Heart right ventricle (tissue), 16 donors: ENCODE data around the gene SSTR5. TPM values are rescaled to one million over a fixed set of nuclear protein-coding genes. Genes with fewer than 3 reads are reported as not detected.
A peak's percentile ranks its signal among the peaks of the same experiment; 100 is the strongest.

ENCODE experiments used
- ATAC-seq, 8 donors: fragments of 200-7000 bp; cut with Tn5 transposase; one replicate each; pipeline ENCODE4 v1.9.1; 2020; ENCODE audit warnings: mild to moderate bottlenecking in 8 of 8, moderate library complexity in 8 of 8, moderate number of reproducible peaks in 1 of 8
- DNase-seq, 2 donors: peaks; one replicate each; pipeline ENCODE4 v3.0.0-alpha.2; 2020
- H3K27ac ChIP-seq, 10 donors: fragments of 200-600 bp; sonication (generic) in 2 of 10; one replicate each; pipeline versions ENCODE4 v1.5.0 to v1.8.0; 2020 to 2022; ENCODE audit warnings: mild to moderate bottlenecking in 3 of 10
- H3K27me3 ChIP-seq, 7 donors: fragments of 200-600 bp; one replicate each; pipeline ENCODE4 v1.8.0; 2021 to 2022; ENCODE audit warnings: mild to moderate bottlenecking in 2 of 7
- H3K36me3 ChIP-seq, 9 donors: fragments of 200-600 bp; sonication (generic) in 1 of 9; one replicate each; pipeline versions ENCODE4 v1.5.0 to v1.8.0; 2020 to 2022; ENCODE audit warnings: mild to moderate bottlenecking in 2 of 9
- H3K4me1 ChIP-seq, 9 donors: fragments of 200-600 bp; sonication (generic) in 1 of 9; one replicate each; pipeline versions ENCODE4 v1.5.0 to v1.8.0; 2020 to 2022; ENCODE audit warnings: mild to moderate bottlenecking in 4 of 9
- H3K4me3 ChIP-seq, 10 donors: fragments of 200-600 bp; sonication (generic) in 2 of 10; one replicate each; pipeline versions ENCODE4 v1.5.0 to v1.8.0; 2020 to 2022; ENCODE audit warnings: mild to moderate bottlenecking in 7 of 10, moderate library complexity in 2 of 10
- H3K9me3 ChIP-seq, 11 donors: fragments of 200-600 bp in 10 of 11; sonication (generic) in 2 of 11; one replicate each; pipeline versions ENCODE4 v1.5.0 to v1.8.0; 2013 to 2022; ENCODE audit warnings: mild to moderate bottlenecking in 2 of 11, control low read depth in 1 of 11, moderate library complexity in 1 of 11
- CTCF ChIP-seq, 9 donors: fragments of 200-600 bp; sonication (generic) in 2 of 9; IDR thresholded peaks; one replicate each; pipeline versions ENCODE4 v1.5.0 to v1.8.0; 2021 to 2022; ENCODE audit warnings: antibody characterized with exemption in 9 of 9, mild to moderate bottlenecking in 5 of 9, moderate library complexity in 1 of 9
- WGBS, 2 donors: extraction: QIAGEN DNeasy Blood & Tissue Kit; methylation state at CpG; one replicate each; pipeline ENCODE4 v1.1.7; 2013; ENCODE audit warnings: inconsistent platforms in 1 of 2; 5-methylcytosine and 5-hydroxymethylcytosine counted together
- intact Hi-C, 10 donors: fragments of 100-400 bp; cut with DNase I; formaldehyde crosslinking; loops; one replicate each; pipeline versions ENCODE4 v1.11.1 to v1.14.2; 2022
- polyA plus RNA-seq, 2 donors: library from polyadenylated mRNA; stranded (reverse); fragments of 200-250 nt; gene quantifications; one replicate each; pipeline ENCODE4 v1.2.3, GENCODE V29; 2013
- total RNA-seq, 10 donors: library from RNA; stranded (reverse); fragmentation: NEBNext Ultra II Directional in 3 of 10; extraction: Animal tissue kit (Norgen Biotek cat#: 25700) in 3 of 10; gene quantifications; one replicate each; pipeline versions ENCODE4 v1.2.1 to v1.2.4, GENCODE V29; 2021 to 2023
- donor health status: Arrhythmogenic right ventricular cardiomyopathy.
- donor health status: ischemic (EF 13 %, LVEDD 7.1; RV severe dilation, severe dysfunction).
- donor health status: healthy with polysubstance abuse.
- donor health status: DM: no; HTN: yes; CAD: no.
- donor health status: DM: no; HTN: no; CAD: no.
- donor health status: ischemic (EF 25% LVEDD 6.9; RV normal size, moderate dysfunction).
- donor health status: ischemic (EF 25% LVEDD 5.7; RV mildly dilated, moderate dysfunction).
- donor health status: healthy.
- donor health status: DM: yes; HTN: yes; CAD: no.
- donor health status: Ischemic cardiomyopathy.
- donor health status: ischemic (EF 35%, LVEDD 5.7; RV mildly dilated, moderate dysfunction).
- donor health status: nonischemic (EF 11% LVEDD 7.7; RV severe dilation, severe dysfunction).
- donor health status: DM: yes; HTN: yes; CAD: no.
- donor health status: PGD.
- donor health status: ischemic (EF 29% LVEDD 5.4; RV normal size, mild dysfunction).
- donor health status: nonischemic (EF 23%, LVEDD 6.1; RV moderate dilation, normal function).

SSTR5 gene
- total and polyA plus RNA-seq, 12 donors: 0.39 to 32.0 (median 5.4) TPM

GRCh38 chr16:1026784-1027500 is 45.6 kb upstream of the SSTR5 start:
- intact Hi-C loops: no loop called here
- Histone ChIP-seq H3K4me3 (no peak overlapping the region), H3K36me3 (no peaks in the 10 kb centered on the region), H3K9me3 (no peaks in the 10 kb centered on the region), H3K27ac (no peak overlapping the region), H3K4me1 (peaks cover 0 to 31% (median 5%) of the 10 kb centered on the region in 9 donors), H3K27me3 (peaks cover 0 to 66% (median 58%) of the 10 kb centered on the region in 7 donors)
- TF ChIP-seq CTCF (IDR thresholded peaks at IDR 0.05): no peak
- DNase-seq: no peak
- 87 to 88% methylated on average over 27 of the region's 27 CpGs for WGBS, 2 donors
- ATAC-seq: no peak

- no peaks in the 10 kb centered on the region for H3K9me3 ChIP-seq
- 77 to 85% methylated on average over 22 of the region's 22 CpGs for WGBS, 2 donors
Measured at GRCh38 chr16:1027501-1027815, 45.1 kb upstream of the SSTR5 start.

GRCh38 chr16:1028056-1028455 is 44.5 kb upstream of the SSTR5 start:
- no peak for DNase-seq
- no peak overlapping the region for H3K4me3 ChIP-seq
- H3K27me3 ChIP-seq: peaks cover 0 to 55% (median 46%) of the 10 kb centered on the region in 7 donors
- TF ChIP-seq CTCF (IDR thresholded peaks at IDR 0.05): no peak
- no peaks in the 10 kb centered on the region for H3K9me3 ChIP-seq
- no peaks in the 10 kb centered on the region for H3K36me3 ChIP-seq
- intact Hi-C loops: no loop called here
- H3K27ac ChIP-seq: no peak overlapping the region
- H3K4me1 ChIP-seq: peaks cover 0 to 26% (median 5%) of the 10 kb centered on the region in 9 donors
- whole genome bisulfite sequencing, 2 donors: 41 to 50% methylated on average over 15 of the region's 15 CpGs
- ATAC-seq: peak in 1 of 8 donors; percentile 34

More at GRCh38 chr16:1027501-1027815, 45.1 kb upstream of the SSTR5 start:
- intact Hi-C loops: no loop called here
- TF ChIP-seq CTCF (IDR thresholded peaks at IDR 0.05): no peak
- no peak for ATAC-seq
- Histone ChIP-seq H3K4me1 (peaks cover 0 to 26% (median 5%) of the 10 kb centered on the region in 9 donors), H3K4me3 (no peak overlapping the region), H3K27ac (no peak overlapping the region), H3K36me3 (no peaks in the 10 kb centered on the region), H3K27me3 (peaks cover 0 to 61% (median 52%) of the 10 kb centered on the region in 7 donors)
- DNase-seq: no peak

- DNase-seq (no peak), ATAC-seq (peak in 5 of 8 donors; percentile 17 to 28 (median 26))
- no peak overlapping the region for H3K4me3 ChIP-seq
- no peaks in the 10 kb centered on the region for H3K9me3 ChIP-seq
- peaks cover 0 to 49% (median 43%) of the 10 kb centered on the region in 7 donors for H3K27me3 ChIP-seq
- no peak overlapping the region for H3K27ac ChIP-seq
- intact Hi-C loops: no loop called here
- no peak for TF ChIP-seq CTCF (IDR thresholded peaks at IDR 0.05)
- peaks cover 0 to 26% (median 5%) of the 10 kb centered on the region in 9 donors for H3K4me1 ChIP-seq
- no peaks in the 10 kb centered on the region for H3K36me3 ChIP-seq
- 15 to 26% methylated on average over 30 to 39 of the region's 39 CpGs for WGBS, 2 donors
Measured at GRCh38 chr16:1028524-1029258, 43.9 kb upstream of the SSTR5 start.
